H1 (cell line): ENCODE measurements around the gene TSG101. TPM values are rescaled to one million over a fixed set of nuclear protein-coding genes. Genes with fewer than 3 reads are reported as not detected.

Experiments used
- CTCF ChIA-PET: fragments of 300-600 bp; sonication (Branson Sonifier 250); formaldehyde crosslinking; loops from one replicate; lab custom pipeline; 2021; ENCODE audit not compliant: partially characterized antibody; lab: Charles Lee
- POLR2A ChIA-PET: fragments of 300-600 bp; sonication (Branson Sonifier 250); formaldehyde crosslinking; loops from one replicate; lab custom pipeline; 2021; ENCODE audit warnings: inconsistent platforms; ENCODE audit not compliant: partially characterized antibody; lab: Charles Lee
- DNase-seq, 2 experiments: peaks; one replicate each; pipeline versions ENCODE4 v3.0.0 to v3.0.0-alpha.2; 2010 to 2022; ENCODE audit warnings: low spot score in 2 of 2, low read depth in 1 of 2, mixed read lengths in 1 of 2
- FAIRE-seq: peaks from 2 replicates; lab custom pipeline; 2011; peaks lifted over from hg19 to GRCh38; lab: Jason Lieb, UNC
- H2AFZ ChIP-seq: 2 replicates; pipeline ENCODE4 v1.8.1; 2012; ENCODE audit warnings: low read length, inconsistent platforms
- H2AK5ac ChIP-seq: 2 replicates; pipeline ENCODE4 v1.6.1; 2013; ENCODE audit warnings: low read depth, low read length
- H2BK120ac ChIP-seq: replicated peaks from 2 replicates; pipeline ENCODE3; 2013; ENCODE audit warnings: low read depth, low read length, inconsistent platforms
- H2BK12ac ChIP-seq: 2 replicates; pipeline ENCODE4 v1.6.1; 2013; ENCODE audit warnings: low read depth, low read length
- H2BK15ac ChIP-seq: 2 replicates; pipeline ENCODE4 v1.6.1; 2013; ENCODE audit warnings: low read length
- H2BK20ac ChIP-seq: 2 replicates; pipeline ENCODE4 v1.6.1; 2013; ENCODE audit warnings: low read length
- H2BK5ac ChIP-seq: 2 replicates; pipeline ENCODE4 v1.6.1; 2013; ENCODE audit warnings: low read depth, low read length
- H3K14ac ChIP-seq: 2 replicates; pipeline ENCODE4 v1.6.1; 2013; ENCODE audit warnings: inconsistent platforms; ENCODE audit not compliant: insufficient read length
- H3K18ac ChIP-seq: 2 replicates; pipeline ENCODE4 v1.6.1; 2013; ENCODE audit warnings: low read length; ENCODE audit errors: extremely low read depth
- H3K23ac ChIP-seq: 2 replicates; pipeline ENCODE4 v1.6.1; 2013; ENCODE audit warnings: inconsistent platforms; ENCODE audit not compliant: insufficient read length
- H3K23me2 ChIP-seq: 2 replicates; pipeline ENCODE4 v1.6.1; 2013; ENCODE audit warnings: low read depth, low read length
- H3K27ac ChIP-seq: 2 replicates; pipeline ENCODE4 v1.6.1; 2011; ENCODE audit warnings: low read depth, low read length, inconsistent platforms
- H3K27me3 ChIP-seq, 4 experiments: replicated peaks in 1 of 4; 1 replicate in 1 of 4; 2 replicates in 3 of 4; pipeline versions ENCODE4 v1.6.1 to v1.8.1; 2011 to 2013; ENCODE audit warnings: low read length in 3 of 4, mild to moderate bottlenecking in 3 of 4, inconsistent platforms in 2 of 4, mixed read lengths in 2 of 4, moderate library complexity in 1 of 4; ENCODE audit not compliant: control insufficient read depth in 3 of 4, insufficient read depth in 3 of 4; ENCODE audit errors: extremely low read depth in 1 of 4
- H3K36me3 ChIP-seq, 4 experiments: 2 replicates each; pipeline versions ENCODE4 v1.6.1 to v1.8.1; 2011 to 2013; ENCODE audit warnings: mild to moderate bottlenecking in 4 of 4, low read length in 3 of 4, moderate library complexity in 2 of 4, control low read depth in 1 of 4, inconsistent platforms in 1 of 4; ENCODE audit not compliant: insufficient read depth in 4 of 4, control insufficient read depth in 2 of 4
- H3K4ac ChIP-seq: replicated peaks from 2 replicates; pipeline ENCODE3; 2013; ENCODE audit warnings: low read length, low read depth, mixed read lengths, inconsistent platforms; ENCODE audit not compliant: insufficient read length
- H3K4me1 ChIP-seq, 4 experiments: replicated peaks in 1 of 4; 1 replicate in 1 of 4; 2 replicates in 3 of 4; pipeline versions ENCODE4 v1.6.1 to v1.8.1; 2011 to 2013; ENCODE audit warnings: low read length in 3 of 4, inconsistent platforms in 2 of 4, mixed read lengths in 1 of 4; ENCODE audit not compliant: insufficient read depth in 4 of 4, control insufficient read depth in 3 of 4
- H3K4me2 ChIP-seq, 2 experiments: 2 replicates each; pipeline versions ENCODE4 v1.6.1 to v1.8.1; 2011 to 2013; ENCODE audit warnings: low read depth in 2 of 2, low read length in 2 of 2, control low read depth in 1 of 2, inconsistent platforms in 1 of 2, mild to moderate bottlenecking in 1 of 2; ENCODE audit not compliant: insufficient read depth in 1 of 2
- H3K4me3 ChIP-seq, 4 experiments: fragments of 200-600, 300-600 bp in 1 of 4; sonication (generic), shearing (Covaris generic), sonication (Bioruptor Twin) in 1 of 4; 2 replicates each; pipeline versions ENCODE4 v1.5.1 to v1.8.1; 2011 to 2016; ENCODE audit warnings: low read length in 4 of 4, low read depth in 3 of 4, control low read depth in 2 of 4, inconsistent platforms in 2 of 4, mild to moderate bottlenecking in 2 of 4, mixed read lengths in 1 of 4, moderate library complexity in 1 of 4; ENCODE audit not compliant: insufficient read depth in 2 of 4; ENCODE audit errors: extremely low read depth in 1 of 4
- H3K56ac ChIP-seq: replicated peaks from 2 replicates; pipeline ENCODE3; 2013; ENCODE audit warnings: low read depth, mild to moderate bottlenecking, mixed read lengths, low read length, inconsistent platforms; ENCODE audit not compliant: insufficient read length
- H3K79me1 ChIP-seq: 2 replicates; pipeline ENCODE4 v1.6.1; 2013; ENCODE audit warnings: low read depth, low read length, control low read depth
- H3K79me2 ChIP-seq, 2 experiments: 2 replicates each; pipeline versions ENCODE4 v1.6.1 to v1.8.1; 2012 to 2013; ENCODE audit warnings: low read length in 2 of 2, mild to moderate bottlenecking in 2 of 2, inconsistent platforms in 1 of 2; ENCODE audit not compliant: insufficient read depth in 2 of 2, control insufficient read depth in 1 of 2
- H3K9ac ChIP-seq, 4 experiments: replicated peaks in 1 of 4; 1 replicate in 1 of 4; 2 replicates in 3 of 4; pipeline versions ENCODE4 v1.6.1 to v1.8.1; 2011 to 2013; ENCODE audit warnings: low read depth in 3 of 4, low read length in 3 of 4, control low read depth in 2 of 4, mild to moderate bottlenecking in 2 of 4, moderate library complexity in 2 of 4, inconsistent platforms in 1 of 4; ENCODE audit errors: extremely low read depth in 1 of 4
- H3K9me3 ChIP-seq, 2 experiments: 2 replicates each; pipeline versions ENCODE4 v1.6.1 to v1.8.1; 2012 to 2013; ENCODE audit warnings: mild to moderate bottlenecking in 2 of 2, moderate library complexity in 2 of 2, control low read depth in 1 of 2, inconsistent platforms in 1 of 2, low read depth in 1 of 2, low read length in 1 of 2, mixed read lengths in 1 of 2; ENCODE audit not compliant: insufficient read depth in 2 of 2
- H4K20me1 ChIP-seq, 2 experiments: replicated peaks in 1 of 2; 2 replicates each; pipeline versions ENCODE3 to v1.8.1; 2011 to 2013; ENCODE audit warnings: inconsistent platforms in 2 of 2, low read length in 2 of 2, mild to moderate bottlenecking in 1 of 2; ENCODE audit not compliant: insufficient read depth in 2 of 2, control insufficient read depth in 1 of 2
- H4K5ac ChIP-seq: 2 replicates; pipeline ENCODE4 v1.6.1; 2013; ENCODE audit warnings: low read length, low read depth, mixed read lengths, inconsistent platforms; ENCODE audit not compliant: insufficient read length
- H4K8ac ChIP-seq: 2 replicates; pipeline ENCODE4 v1.8.0; 2013; ENCODE audit warnings: mild to moderate bottlenecking, moderate library complexity, low read length, inconsistent platforms; ENCODE audit not compliant: insufficient read depth; ENCODE audit errors: extremely low read depth
- H4K91ac ChIP-seq: replicated peaks from 2 replicates; pipeline ENCODE3; 2013; ENCODE audit warnings: low read length, mixed read lengths, inconsistent platforms; ENCODE audit not compliant: insufficient read length
- BRCA1 ChIP-seq: IDR thresholded peaks from 2 replicates; pipeline ENCODE4 v1.6.1; 2012; ENCODE audit warnings: low read depth, low read length, improper control_type of control experiment
- CBX8 ChIP-seq: fragments of 300-800, 300-1000 bp; sonication (generic); IDR thresholded peaks from 2 replicates; pipeline ENCODE4 v1.7.1; 2016; ENCODE audit warnings: low read depth, low read length, borderline replicate concordance
- CHD1 ChIP-seq: IDR thresholded peaks from 2 replicates; pipeline ENCODE4 v1.6.1; 2012; ENCODE audit warnings: low read depth, low read length, improper control_type of control experiment
- EP300 ChIP-seq, 2 experiments: IDR thresholded peaks; 1 replicate in 1 of 2; 2 replicates in 1 of 2; pipeline ENCODE4 v1.6.1; 2011 to 2012; ENCODE audit warnings: low read depth in 2 of 2, low read length in 2 of 2, mild to moderate bottlenecking in 2 of 2, borderline replicate concordance in 1 of 2, inconsistent platforms in 1 of 2, moderate library complexity in 1 of 2
- POLR2AphosphoS5 ChIP-seq: IDR thresholded peaks from 2 replicates; pipeline ENCODE4 v1.6.1; 2011; ENCODE audit warnings: low read depth, low read length
- POU5F1 ChIP-seq: IDR thresholded peaks from 2 replicates; pipeline ENCODE4 v1.6.1; 2011; ENCODE audit warnings: low read depth, mild to moderate bottlenecking, low read length, moderate library complexity
- RBBP5 ChIP-seq: IDR thresholded peaks from 2 replicates; pipeline ENCODE4 v1.7.1; 2012; ENCODE audit warnings: low read depth, mild to moderate bottlenecking, inconsistent platforms, low read length, moderate library complexity, borderline replicate concordance
- SP2 ChIP-seq: IDR thresholded peaks from 2 replicates; pipeline ENCODE4 v1.6.1; 2012; ENCODE audit warnings: mild to moderate bottlenecking, low read length, inconsistent platforms
- SP4 ChIP-seq: IDR thresholded peaks from 2 replicates; pipeline ENCODE4 v1.6.1; 2012; ENCODE audit warnings: low read length, inconsistent platforms
- SUZ12 ChIP-seq: fragments of 200-600 bp; sonication (generic); IDR thresholded peaks from 2 replicates; pipeline ENCODE4 v1.6.1; 2012; ENCODE audit warnings: mild to moderate bottlenecking, inconsistent platforms, low read length, moderate library complexity, mixed read lengths
- WGBS, 2 experiments: shearing (Covaris generic) in 1 of 2; methylation state at CpG; one replicate each; pipeline versions ENCODE4 v1.1.6 to v1.1.7; 2013 to 2015; ENCODE audit warnings: low lambda C conversion rate in 2 of 2, mixed read lengths in 2 of 2, inconsistent platforms in 1 of 2, low coverage in 1 of 2, missing lambda C conversion rate in 1 of 2; ENCODE audit not compliant: insufficient replicate concordance in 2 of 2, insufficient coverage in 1 of 2, insufficient read length in 1 of 2; ENCODE audit errors: extremely low coverage in 1 of 2, missing lambda C conversion rate in 1 of 2; 5-methylcytosine and 5-hydroxymethylcytosine counted together
- polyA plus RNA-seq, 7 experiments: library from polyadenylated mRNA; depleted of rRNA in 3 of 7; stranded (reverse) in 5 of 7; unstranded in 2 of 7; fragments of >200 nt in 5 of 7; fragments of 200-250 nt in 2 of 7; gene quantifications; 1 replicate in 5 of 7; 2 replicates in 1 of 7; 4 replicates in 1 of 7; pipeline versions ENCODE4 v1.2.1 to v1.2.3, GENCODE V29; 2011 to 2013; ENCODE audit warnings: missing spikeins in 2 of 7, mixed read lengths in 2 of 7
- total RNA-seq: library from RNA; stranded (reverse); fragmentation: NEBNext Ultra II Directional; extraction: Animal tissue kit (Norgen Biotek cat#: 25700); gene quantifications from 2 replicates; pipeline ENCODE4 v1.2.1, GENCODE V29; 2021
- TF ChIP-seq, protein P1 (sequence below): IDR thresholded peaks from 2 replicates; pipeline ENCODE4 v1.6.1; 2011; ENCODE audit warnings: low read length, improper control_type of control experiment

The TSG101 gene
- total and polyA plus RNA-seq, 2 of the 8 experiments (the other 6 are each of a cell fraction or from before 2014, with no cell fraction given) = 50.8 to 151 TPM

DNA sequence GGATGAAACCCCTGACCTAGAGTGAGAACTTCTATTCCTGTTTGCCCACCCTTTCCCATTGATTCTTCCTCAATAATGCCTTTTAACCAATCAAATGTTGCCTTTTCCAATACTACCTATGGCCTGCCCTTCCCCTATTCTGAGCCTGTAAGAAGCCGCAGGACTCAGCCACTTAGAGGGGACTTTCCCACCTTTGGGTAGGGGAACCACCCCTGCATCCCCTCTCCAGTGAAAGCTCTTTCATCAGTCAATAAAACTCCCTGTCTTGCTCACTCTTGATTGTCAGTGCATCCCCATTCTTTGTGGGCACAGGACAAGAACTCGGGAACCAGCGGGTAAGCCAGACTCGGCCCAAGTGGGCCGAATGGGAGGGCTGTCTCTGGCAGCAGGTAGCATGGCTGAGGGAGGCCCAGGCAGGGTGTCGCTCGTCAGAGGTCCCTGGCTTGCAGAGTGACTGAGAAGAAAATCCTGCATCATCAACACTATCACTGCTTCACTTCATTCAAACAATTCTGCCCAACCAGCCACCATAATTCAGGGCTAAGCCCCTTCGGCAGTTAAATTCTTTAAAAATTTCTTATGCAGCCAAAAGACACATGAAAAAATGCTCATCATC, 40.7 kb downstream of the TSG101 start:
- Histone ChIP-seq H3K4me2 (no peak overlapping the region), H4K20me1 (no peaks in the 10 kb centered on the region), H3K27ac (no peak overlapping the region), H3K9me3 (no peaks in the 10 kb centered on the region), H2AK5ac (no peak overlapping the region), H3K9ac (no peak overlapping the region), H3K4me3 (no peak overlapping the region), H2BK12ac (no peak overlapping the region), H2BK15ac (no peak overlapping the region), H2BK120ac (no peak overlapping the region), H3K56ac (no peak overlapping the region), H4K91ac (no peak overlapping the region), H2AFZ (no peak overlapping the region), H2BK20ac (no peak overlapping the region), H3K23me2 (no peaks in the 10 kb centered on the region), H3K79me2 (no peaks in the 10 kb centered on the region), H3K4me1 (no peaks in the 10 kb centered on the region), H3K23ac (no peak overlapping the region), H3K36me3 (peaks cover 7 to 38% (median 22%) of the 10 kb centered on the region in 4 experiments; a peak in 7 of 8 replicates), H3K79me1 (no peaks in the 10 kb centered on the region; the same call in 1 of the 2 replicates), H2BK5ac (no peak overlapping the region), H3K18ac (no peak overlapping the region), H4K8ac (no peak overlapping the region), H3K4ac (no peak overlapping the region), H3K14ac (no peak overlapping the region), H3K27me3 (no peaks in the 10 kb centered on the region), H4K5ac (no peak overlapping the region)
- FAIRE-seq (no peak), DNase-seq (no peak)
- WGBS, 2 experiments = 95% methylated on average over 8 of the region's 8 CpGs; no CpG with 5 or more reads in 1 of the 2 experiments
- ChIA-PET CTCF (interaction anchor here (0.6 kb wide), 1 partner anchor 38 kb away, joined by 3 read pairs; no protein-coding TSS in a partner anchor), POLR2A (no interaction called here)
- TF ChIP-seq CHD1 (no peak), RBBP5 (no peak), POLR2AphosphoS5 (no peak), EP300 (IDR thresholded peaks at IDR 0.05; ENCODE audit: borderline replicate concordance in 1 of 2, low read depth in 2 of 2, low read length in 2 of 2) (no peak), SP2 (no peak), POU5F1 (no peak), BRCA1 (no peak), CBX8 (no peak), SUZ12 (no peak), SP4 (no peak)
- TF ChIP-seq, protein P1, sequence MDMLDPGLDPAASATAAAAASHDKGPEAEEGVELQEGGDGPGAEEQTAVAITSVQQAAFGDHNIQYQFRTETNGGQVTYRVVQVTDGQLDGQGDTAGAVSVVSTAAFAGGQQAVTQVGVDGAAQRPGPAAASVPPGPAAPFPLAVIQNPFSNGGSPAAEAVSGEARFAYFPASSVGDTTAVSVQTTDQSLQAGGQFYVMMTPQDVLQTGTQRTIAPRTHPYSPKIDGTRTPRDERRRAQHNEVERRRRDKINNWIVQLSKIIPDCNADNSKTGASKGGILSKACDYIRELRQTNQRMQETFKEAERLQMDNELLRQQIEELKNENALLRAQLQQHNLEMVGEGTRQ = no peak
